Body of pancreas (tissue), 4 donors: ENCODE results near the gene PML.

Experiments used
- POLR2A ChIP-seq, 3 donors: fragments of 450-650 bp; IDR thresholded peaks; one replicate each; pipeline ENCODE4 v1.6.1; 2016; ENCODE audit warnings: antibody characterized with exemption in 3 of 3, mild to moderate bottlenecking in 2 of 3
- TF ChIP-seq, protein P1 (sequence below), 7 experiments: fragments of 450-650 bp in 4 of 7; fragments of 200-600 bp in 3 of 7; sonication (generic) in 3 of 7; IDR thresholded peaks; one replicate each; pipeline ENCODE4 v1.5.1; 2016 to 2019; ENCODE audit warnings: antibody characterized with exemption in 7 of 7

DNA sequence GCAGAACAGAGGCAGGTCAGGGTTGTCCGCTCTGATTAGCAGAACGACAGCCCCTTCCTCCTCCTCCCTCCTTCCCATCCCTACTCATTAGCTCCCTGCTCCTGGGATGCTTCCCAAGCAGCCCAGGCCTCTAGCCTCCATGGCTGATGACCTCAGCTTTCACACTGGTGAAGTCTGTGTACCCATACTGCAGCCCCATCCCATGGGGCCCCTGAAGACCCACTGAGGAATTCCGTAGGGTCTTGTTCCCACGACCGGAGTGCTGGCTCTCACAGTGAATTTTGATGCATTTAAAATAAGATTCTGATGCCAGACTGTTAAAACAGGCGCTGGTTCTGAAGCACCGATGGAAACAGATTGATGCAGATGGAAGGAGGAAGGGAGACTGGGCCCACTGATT, 51.8 kb downstream of the PML start:
- TF ChIP-seq, protein P1, sequence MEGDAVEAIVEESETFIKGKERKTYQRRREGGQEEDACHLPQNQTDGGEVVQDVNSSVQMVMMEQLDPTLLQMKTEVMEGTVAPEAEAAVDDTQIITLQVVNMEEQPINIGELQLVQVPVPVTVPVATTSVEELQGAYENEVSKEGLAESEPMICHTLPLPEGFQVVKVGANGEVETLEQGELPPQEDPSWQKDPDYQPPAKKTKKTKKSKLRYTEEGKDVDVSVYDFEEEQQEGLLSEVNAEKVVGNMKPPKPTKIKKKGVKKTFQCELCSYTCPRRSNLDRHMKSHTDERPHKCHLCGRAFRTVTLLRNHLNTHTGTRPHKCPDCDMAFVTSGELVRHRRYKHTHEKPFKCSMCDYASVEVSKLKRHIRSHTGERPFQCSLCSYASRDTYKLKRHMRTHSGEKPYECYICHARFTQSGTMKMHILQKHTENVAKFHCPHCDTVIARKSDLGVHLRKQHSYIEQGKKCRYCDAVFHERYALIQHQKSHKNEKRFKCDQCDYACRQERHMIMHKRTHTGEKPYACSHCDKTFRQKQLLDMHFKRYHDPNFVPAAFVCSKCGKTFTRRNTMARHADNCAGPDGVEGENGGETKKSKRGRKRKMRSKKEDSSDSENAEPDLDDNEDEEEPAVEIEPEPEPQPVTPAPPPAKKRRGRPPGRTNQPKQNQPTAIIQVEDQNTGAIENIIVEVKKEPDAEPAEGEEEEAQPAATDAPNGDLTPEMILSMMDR (IDR thresholded peaks at IDR 0.05) = no peak
- no peak for TF ChIP-seq POLR2A (IDR thresholded peaks at IDR 0.05)
